Measurements from ENCODE around the gene ARHGEF25.
"Not testable (repeated sequence)": the region's sequence is repeated elsewhere in the genome, so short reads cannot be mapped to it uniquely, and the experiment has no call there.

ARHGEF25 gene

DNA sequence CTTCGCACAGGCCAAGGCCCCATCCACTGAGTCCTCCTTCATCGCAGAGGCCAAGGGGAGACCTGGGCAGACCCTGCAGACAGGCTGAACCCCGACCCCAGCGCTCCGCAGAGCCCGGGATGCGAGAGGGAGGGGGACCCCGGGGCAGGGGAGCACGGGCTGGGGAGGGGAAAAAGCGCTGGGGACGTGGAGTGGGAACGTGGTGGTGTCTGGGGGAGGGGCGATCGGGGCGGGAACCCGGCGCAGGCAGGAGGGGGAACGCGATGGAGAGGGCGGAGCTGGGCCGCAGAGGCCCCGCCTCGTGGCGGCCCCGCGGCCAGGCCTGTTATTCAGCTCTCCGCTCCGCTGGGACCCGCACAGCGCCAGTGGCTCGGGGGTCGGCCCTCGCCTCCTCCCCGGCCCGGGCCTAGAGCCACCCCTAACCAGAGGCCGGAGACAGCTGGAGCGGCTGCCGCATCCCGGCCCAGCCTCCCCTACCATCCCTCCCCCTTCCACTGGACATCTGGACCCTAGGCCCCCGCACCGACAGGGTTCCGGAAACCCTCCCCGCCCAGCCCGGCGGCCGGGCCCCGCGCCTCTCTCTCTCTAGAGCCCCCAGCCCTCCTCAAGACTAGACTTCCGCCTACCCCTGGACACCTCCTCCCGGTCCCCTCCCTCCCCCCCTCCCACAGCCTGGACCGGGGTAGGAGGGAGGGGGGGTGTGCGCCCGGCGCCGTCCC lies at the start of gene ARHGEF25:
TSS of gene ARHGEF25 (plus strand) at position 328 of the 719 bp plus-strand sequence. CDS start 460 bp downstream, outside the sequence.
- in situ Hi-C loops (cut with MboI; ENCODE audit: low sequenced_read_pairs): no loop called here

DNA sequence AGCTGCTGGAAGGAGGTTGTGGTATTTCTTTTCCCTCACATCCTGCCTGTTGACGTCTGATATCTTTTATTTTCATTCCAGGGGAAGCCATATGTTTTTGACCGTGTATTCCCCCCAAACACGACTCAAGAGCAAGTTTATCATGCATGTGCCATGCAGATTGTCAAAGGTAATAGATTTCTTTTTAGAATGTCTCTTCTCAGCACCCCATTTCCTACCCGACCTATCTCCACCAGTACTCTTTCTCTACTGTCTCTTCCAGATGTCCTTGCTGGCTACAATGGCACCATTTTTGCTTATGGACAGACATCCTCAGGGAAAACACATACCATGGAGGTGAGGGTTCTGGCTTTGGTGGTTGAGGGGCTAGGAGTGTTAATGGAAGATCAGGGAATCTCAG lies 47.9 kb upstream of the ARHGEF25 start:
- in situ Hi-C loops (cut with MboI; ENCODE audit: low sequenced_read_pairs): no loop called here

DNA sequence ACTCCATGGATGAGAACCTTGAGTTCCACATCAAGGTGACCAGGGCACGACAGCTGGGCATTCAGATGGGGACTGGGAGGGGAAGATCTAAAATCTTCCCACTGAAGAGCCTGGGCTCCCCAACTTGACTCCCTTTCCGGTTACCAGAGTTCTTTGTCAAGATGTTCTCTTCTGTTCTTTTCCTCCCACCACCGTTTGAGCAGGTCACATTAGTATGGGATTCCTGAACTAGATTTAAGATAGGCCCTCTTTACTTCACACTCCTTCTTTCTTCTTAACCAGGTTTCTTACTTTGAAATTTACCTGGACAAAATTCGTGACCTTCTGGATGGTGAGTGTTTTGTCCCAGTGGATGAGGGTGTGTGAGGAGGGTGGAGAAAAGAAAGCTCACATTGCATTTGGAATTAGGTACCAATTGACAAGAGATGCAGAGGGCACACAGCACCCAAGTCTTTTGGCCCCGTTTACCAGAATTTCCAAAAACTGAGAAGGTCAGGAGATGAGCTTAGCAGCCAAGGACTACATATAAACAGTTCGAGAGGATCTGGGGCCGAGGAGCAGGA lies 47.0 kb upstream of the ARHGEF25 start:
- in situ Hi-C loops (cut with MboI; ENCODE audit: low sequenced_read_pairs): no loop called here

DNA sequence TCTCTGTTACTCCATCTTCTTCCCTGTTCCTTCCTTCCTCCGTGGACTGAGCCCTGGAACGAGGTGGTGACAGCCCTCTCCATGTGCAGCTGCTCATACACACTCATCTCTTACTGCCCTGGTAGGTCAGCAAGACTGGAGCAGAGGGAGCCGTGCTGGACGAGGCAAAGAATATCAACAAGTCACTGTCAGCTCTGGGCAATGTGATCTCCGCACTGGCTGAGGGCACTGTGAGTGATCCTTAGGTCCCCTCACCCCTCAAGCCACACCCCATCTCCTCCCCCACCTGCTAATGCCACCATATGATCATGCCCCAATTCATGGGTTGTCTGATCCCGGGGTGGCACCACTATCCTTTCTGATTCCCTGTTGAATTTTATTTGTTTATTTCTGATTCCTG lies 42.4 kb upstream of the ARHGEF25 start:
- in situ Hi-C loops (cut with MboI; ENCODE audit: low sequenced_read_pairs): no loop called here

DNA sequence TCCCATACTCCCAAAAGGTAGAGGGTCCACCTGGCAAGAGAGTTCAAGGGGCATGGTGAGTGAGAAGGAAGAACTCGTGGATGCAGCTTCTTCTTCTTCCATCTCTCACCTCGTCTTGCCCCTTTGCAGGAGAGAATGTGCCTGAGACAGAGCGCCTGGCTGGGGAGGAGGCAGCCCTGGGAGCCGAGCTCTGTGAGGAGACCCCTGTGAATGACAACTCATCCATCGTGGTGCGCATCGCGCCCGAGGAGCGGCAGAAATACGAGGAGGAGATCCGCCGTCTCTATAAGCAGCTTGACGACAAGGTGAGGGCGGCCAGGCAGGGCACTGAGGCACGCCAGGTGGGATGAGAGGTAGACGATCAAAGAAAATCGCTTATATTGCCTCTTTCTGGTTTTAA lies 41.4 kb upstream of the ARHGEF25 start:
- in situ Hi-C loops (cut with MboI; ENCODE audit: low sequenced_read_pairs): no loop called here

DNA sequence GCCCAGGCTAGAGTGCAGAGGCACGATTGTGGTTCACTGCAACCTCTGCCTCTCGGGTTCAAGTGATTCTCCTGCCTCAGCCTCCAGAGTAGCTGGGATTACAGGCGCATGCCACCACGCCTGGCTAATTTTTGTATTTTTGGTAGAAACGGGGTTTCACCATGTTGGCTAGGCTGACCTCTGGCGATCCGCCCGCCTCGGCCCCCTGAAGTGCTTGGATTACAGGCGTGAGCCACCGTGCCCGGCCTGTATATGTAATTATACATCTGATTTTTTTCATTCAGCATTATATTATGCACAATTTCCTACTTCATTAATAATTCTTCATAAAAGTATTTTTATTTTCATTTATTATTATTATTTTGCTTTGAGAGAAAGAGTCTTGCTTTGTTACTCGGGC lies 40.8 kb upstream of the ARHGEF25 start:
- in situ Hi-C loops (cut with MboI; ENCODE audit: low sequenced_read_pairs): not testable (repeated sequence)

DNA sequence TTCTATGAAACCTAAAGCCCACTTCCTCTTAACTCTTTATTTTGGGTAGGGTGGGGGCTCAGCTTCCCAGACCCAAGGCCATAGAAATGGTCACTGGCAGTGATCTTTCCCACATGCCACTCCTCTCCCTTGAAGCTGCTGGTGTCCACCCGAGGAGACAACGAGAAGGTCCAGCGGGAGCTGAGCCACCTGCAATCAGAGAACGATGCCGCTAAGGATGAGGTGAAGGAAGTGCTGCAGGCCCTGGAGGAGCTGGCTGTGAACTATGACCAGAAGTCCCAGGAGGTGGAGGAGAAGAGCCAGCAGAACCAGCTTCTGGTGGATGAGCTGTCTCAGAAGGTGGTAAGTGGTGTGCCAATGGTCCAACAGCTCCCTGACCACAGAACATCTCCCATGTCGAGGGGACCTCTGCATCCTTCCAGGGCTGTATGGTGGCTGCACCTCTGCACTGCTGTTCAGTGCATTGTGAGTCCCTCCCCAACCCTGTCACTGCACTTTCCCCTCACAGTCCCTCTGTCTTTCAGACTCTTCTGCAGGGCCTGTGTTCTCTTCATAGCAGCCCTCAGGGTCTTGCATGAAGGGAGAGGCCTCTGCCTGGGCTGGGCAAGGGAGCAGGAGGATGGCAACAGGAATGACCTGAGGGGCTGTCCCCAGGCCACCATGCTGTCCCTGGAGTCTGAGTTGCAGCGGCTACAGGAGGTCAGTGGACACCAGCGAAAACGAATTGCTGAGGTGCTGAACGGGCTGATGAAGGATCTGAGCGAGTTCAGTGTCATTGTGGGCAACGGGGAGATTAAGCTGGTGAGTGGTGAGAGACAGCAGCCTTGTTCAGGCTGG lies 39.1 kb upstream of the ARHGEF25 start:
- in situ Hi-C loops (cut with MboI; ENCODE audit: low sequenced_read_pairs): no loop called here

DNA sequence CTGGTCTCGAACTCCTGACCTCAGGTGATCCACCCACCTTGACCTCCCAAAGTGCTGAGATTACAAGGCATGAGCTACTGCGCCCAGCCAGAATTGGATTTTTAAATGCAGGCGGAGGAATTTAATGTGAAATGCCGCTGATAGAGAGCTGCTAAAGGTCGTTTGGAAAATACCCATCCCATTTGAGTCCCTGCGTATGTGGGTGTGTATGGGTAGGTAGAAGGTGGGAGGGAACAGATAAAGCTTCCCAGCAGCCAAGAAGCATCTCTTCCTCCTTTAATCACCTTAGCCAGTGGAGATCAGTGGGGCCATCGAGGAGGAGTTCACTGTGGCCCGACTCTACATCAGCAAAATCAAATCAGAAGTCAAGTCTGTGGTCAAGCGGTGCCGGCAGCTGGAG lies 36.4 kb upstream of the ARHGEF25 start:
- in situ Hi-C loops (cut with MboI; ENCODE audit: low sequenced_read_pairs): no loop called here

DNA sequence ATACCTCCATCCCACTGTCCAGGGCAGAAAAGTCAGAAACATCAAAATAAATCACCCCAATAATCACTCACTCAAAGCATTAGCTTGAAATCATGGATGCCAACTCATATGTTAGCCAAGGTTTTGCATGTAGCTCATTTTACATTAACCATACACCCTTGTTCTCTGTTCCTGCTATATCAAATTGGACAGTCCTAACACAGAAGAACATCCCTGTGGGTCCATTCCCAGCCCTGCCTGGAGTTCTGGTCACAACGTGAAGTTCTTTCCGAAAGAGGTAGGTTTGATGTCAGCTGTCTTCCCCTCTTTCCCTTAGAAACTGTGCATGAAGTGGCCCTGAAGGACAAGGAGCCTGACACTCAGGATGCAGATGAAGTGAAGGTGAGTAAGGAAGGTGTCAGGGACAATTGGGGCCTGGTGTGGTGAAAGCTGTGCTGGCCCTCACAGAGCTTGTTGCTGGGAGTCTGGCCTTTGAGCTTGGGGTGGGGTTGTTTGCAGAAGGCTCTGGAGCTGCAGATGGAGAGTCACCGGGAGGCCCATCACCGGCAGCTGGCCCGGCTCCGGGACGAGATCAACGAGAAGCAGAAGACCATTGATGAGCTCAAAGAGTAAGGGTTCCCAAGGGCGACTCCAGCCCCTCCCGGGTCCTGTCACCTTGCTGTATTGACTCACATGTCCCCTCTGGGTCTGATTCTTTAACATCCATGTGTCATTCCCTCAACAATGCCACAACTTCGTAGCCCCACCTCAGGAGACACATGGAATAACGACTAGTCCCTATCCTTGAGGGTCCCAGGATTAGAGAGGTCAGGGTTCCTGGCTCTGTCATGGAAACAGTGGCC lies 35.2 kb upstream of the ARHGEF25 start:
- in situ Hi-C loops (cut with MboI; ENCODE audit: low sequenced_read_pairs): no loop called here

DNA sequence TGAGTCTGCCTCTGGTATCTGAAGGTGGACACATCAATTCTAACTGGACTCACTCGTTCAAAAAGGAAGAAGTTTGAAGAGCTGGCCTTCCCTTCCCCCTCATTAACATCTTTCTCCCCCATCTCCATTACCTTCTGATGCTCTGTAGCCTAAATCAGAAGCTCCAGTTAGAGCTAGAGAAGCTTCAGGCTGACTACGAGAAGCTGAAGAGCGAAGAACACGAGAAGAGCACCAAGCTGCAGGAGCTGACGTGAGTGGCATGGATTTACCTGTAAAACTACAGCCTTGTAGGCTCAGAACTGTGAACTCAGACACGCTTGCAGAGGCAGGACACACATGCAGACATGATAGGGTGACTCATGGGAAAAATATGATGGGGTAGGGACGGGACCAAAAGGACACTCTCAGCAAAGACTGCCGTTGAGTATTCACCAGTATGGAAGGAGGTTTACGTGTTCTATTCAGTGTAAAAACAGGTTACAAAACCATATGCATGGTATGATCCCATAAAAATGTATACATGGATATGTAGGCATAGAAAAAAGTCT lies 34.5 kb upstream of the ARHGEF25 start:
- in situ Hi-C loops (cut with MboI; ENCODE audit: low sequenced_read_pairs): no loop called here

DNA sequence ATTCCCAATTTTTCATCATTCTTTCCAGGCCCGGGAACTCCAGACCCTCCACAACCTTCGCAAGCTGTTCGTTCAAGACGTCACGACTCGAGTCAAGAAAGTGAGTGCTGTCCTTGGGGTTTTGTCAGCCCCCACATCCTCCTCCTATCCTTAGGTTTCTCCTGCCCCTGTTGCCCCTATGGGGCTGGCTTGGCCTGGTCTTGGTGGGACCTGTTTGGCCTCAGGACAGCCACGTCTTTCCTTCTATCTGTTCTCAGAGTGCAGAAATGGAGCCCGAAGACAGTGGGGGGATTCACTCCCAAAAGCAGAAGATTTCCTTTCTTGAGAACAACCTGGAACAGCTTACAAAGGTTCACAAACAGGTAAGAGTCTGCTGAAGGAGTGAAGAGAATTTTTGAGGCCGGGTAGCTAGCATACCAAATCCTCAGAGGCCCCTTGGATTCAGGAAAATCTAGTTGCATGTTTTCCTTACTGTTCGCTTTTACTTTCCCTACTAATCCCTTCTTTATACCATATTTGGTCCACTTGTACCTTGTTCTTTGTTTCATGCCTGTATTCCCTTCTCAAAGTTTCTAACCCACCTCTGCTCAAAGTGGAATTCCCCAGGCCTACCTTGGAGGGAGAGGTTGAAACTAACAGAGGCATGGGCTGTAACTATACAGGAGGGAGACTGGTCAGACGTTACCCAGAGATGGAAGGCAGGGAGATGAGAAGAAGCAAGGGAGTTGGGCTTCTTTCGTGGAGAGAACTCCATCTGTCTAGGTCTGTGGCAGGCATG lies 33.1 kb upstream of the ARHGEF25 start:
- in situ Hi-C loops (cut with MboI; ENCODE audit: low sequenced_read_pairs): no loop called here

DNA sequence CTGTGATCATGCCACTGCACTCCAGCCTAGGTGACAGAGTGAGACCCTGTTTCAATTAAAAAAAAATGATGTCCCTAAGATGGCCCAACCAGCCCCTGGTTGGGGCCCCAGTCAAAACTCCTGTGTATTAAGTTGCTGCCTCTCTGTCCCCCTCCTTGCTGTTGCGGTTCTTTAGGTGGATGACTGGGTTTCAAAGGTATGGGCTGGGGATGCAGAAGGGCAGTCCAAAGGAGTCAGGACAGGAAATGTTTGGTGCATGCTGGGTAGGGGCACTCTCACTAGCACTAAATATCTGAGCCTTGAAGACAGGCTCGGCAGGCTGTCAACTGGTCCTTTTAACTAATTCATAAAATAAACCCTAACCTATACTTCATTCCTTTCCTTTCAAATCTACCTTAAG lies 32.2 kb upstream of the ARHGEF25 start:
- in situ Hi-C loops (cut with MboI; ENCODE audit: low sequenced_read_pairs): no loop called here

DNA sequence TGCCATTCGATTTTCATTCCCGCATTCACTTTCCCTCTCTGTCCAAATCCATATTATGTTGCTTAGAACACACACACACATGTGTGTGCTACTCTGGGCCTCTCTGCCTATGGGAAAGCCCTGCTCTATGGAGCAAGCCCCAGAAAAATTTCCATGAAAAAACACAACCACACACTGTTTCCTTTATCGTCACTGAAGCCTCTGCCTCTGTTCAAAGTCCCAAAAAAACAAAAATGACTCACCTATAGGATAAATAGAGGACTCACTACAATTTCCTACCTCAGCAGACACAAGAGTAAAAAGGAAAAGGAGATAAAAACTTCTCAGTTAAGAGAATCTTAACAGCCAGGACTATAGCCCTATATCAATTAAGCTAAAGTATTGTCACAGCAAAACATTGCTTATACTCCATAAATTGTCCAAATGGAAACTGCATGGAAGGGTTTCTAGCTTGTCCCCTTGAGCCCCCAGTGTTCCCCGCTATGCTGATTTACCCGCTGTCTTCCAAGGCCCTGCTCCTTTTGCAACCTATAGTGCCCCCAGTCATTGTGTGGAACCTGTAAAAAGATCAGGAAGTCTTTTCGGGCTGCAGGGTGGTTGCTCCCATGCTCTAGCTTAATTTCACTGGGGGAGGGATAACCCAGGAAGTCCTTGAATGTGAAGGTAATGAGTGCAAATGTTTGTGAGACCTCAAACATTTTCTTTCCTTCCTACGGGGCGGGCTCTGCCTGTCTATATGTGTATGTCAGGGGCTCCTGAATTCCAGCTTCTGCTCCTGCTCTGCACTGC lies 31.4 kb upstream of the ARHGEF25 start:
- in situ Hi-C loops (cut with MboI; ENCODE audit: low sequenced_read_pairs): no loop called here

DNA sequence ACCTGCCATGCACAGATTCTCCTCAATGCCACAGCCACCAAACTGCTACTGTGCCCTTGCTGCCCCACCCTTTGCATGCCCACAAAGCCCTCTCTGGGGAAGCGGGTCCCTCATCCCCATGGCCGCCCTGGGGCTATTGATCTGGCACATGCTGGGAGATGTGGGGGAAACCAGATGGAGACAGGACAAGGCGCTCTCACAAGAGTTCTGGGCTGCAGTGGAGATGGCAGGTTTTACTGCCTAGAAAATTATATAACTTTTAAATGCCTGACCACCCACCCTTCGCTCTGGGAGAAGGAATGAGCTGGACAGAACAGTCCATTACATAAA lies 30.8 kb upstream of the ARHGEF25 start:
- in situ Hi-C loops (cut with MboI; ENCODE audit: low sequenced_read_pairs): no loop called here

DNA sequence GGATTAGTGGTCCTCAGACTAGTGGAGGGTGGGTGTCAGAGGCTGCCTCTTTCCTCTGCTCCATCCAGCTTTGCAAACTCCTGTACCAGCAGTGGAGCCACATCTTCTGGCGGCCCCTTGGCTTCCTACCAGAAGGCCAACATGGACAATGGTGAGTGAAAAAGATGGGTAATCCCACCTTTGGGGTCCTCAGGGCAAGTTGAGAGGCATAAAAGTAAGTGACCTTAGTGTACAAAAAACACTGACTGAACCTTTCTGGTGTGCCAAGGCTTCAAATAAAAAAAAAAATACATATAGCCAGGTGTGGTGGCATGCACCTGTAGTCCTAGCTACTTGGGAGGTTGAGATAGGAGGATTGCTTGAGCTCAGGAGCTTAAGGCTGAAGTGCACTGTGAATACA lies 29.4 kb upstream of the ARHGEF25 start:
- in situ Hi-C loops (cut with MboI; ENCODE audit: low sequenced_read_pairs): no loop called here

DNA sequence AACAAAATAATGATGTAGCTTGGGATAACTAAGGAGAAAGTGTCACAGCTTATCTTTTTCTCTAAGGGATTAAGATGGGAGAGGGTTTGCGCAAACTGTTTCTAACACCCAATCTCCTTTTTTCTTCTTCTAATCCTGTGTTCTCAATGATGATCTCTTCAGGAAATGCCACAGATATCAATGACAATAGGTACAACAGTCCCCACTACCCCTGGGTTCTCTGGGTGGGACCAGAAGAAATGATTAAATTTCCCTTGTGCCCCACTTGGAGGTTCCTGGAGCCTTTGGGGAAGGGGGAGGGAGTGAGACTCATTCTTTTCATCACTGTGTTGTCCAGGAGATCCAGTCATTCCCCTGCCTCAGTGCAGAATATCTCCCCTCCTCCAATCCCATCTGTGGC lies 28.8 kb upstream of the ARHGEF25 start:
- in situ Hi-C loops (cut with MboI; ENCODE audit: low sequenced_read_pairs): no loop called here

DNA sequence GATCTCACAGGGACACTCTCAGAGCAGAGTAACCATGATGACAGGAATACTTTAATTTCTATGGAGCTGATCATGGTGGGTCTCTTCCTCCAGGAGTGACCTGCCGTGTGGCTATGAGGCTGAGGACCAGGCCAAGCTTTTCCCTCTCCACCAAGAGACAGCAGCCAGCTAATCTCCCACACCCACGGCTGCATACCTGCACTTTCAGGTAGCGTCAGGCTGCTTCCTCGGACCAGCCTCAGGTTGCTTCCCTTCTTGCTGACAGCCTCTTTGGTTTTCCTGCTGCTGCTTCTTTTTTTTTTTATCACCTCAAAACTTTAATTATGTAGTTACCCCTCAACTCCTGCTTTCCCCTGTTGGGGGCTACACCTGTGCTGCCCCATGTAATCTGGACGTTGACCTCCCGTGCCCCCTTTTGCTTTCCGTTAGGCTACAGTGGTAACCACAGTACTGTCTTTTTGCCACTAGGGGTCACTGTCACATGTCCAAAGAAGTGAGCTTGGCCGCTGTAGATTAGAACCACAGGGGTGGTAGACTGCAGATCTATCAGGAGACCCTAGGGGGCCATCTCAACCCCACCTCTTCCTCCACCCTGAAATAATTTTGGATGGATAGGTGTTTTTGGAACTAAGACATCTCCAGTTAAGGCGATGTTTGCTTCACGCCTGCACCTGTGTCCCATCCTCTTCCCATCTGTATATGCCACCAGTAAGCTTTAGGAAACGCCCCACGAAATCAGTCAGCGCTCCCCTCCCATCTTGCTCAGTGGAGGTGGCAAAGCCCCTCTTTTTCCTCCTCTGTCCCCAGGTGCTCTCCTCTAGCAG lies 28.0 kb upstream of the ARHGEF25 start:
- in situ Hi-C loops (cut with MboI; ENCODE audit: low sequenced_read_pairs): no loop called here

DNA sequence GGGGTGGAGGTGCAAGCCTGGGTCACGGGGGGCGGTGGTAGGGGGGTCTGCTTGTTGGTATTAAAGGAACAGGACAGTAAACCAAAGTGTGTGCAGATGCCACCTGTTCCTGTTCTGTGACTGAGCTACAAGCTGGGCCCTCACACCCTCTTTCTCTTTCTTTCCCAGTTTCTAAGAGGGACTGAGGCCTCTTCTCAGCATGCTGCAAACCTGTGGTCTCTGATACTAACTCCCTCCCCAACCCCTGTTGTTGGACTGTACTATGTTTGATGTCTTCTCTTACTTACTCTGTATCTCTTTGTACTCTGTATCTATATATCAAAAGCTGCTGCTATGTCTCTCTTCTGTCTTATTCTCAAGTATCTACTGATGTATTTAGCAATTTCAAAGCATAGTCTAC lies 27.2 kb upstream of the ARHGEF25 start:
- in situ Hi-C loops (cut with MboI; ENCODE audit: low sequenced_read_pairs): no loop called here

DNA sequence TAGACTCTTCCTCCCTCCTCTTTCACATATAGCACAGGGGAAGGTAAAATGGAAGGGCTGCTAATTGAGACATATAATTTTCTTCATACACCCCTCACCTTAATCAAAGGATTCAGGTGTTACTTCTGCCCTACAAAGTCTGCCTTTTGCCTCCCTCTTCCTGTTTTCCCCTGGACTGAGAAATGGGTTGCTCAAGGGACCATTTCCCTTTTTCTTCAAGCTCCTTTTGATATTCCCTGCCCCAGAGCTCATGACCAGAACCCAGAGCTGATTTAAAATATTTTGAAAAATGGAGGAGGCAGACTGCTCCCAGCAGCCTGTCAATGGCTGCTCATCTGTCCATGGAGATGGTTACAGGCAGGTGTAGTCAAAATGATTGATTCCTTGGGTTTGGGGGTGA lies 26.5 kb upstream of the ARHGEF25 start:
- in situ Hi-C loops (cut with MboI; ENCODE audit: low sequenced_read_pairs): no loop called here
